GM12801 (cell line): ENCODE results near the gene KEAP1.

Experiments
- TF ChIP-seq, protein P1 (sequence below): IDR thresholded peaks from one replicate; pipeline ENCODE4 v1.5.1; 2011; ENCODE audit warnings: control low read depth; ENCODE audit not compliant: insufficient read length; ENCODE audit errors: extremely low read depth

The KEAP1 gene

DNA sequence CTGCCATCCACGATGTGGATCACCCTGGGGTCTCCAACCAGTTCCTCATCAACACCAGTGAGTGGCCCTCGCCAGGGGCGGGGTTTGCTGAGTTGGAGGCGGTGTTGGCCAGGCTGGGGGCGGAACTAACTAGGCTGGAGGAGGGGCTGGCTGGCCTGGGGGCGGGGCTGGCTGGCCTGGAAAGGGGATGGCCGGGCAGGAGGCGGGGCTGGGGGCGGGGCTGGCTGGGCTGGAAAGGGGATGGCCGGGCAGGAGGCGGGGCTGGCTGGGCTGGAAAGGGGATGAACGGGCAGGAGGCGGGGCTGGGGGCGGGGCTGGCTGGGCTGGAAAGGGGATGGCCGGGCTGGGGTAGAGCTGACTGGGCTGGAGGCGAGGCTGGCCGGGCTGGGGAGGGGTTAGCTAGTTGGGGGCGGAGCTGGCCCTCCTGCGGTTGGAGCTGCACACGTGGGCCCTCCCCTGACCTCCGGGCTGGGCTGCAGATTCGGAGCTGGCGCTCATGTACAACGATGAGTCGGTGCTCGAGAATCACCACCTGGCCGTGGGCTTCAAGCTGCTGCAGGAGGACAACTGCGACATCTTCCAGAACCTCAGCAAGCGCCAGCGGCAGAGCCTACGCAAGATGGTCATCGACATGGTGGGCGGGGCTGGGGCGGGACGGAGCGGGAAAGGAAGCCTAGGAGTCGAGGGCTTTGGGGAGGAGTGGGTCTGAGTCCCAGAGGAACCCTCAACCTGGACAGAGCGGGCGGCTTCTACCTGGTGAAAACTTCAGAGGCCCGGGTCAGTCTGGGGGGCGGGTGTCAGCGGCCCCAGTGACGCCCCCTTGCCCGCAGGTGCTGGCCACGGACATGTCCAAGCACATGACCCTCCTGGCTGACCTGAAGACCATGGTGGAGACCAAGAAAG, 41.9 kb downstream of the KEAP1 start:
- TF ChIP-seq, protein P1, sequence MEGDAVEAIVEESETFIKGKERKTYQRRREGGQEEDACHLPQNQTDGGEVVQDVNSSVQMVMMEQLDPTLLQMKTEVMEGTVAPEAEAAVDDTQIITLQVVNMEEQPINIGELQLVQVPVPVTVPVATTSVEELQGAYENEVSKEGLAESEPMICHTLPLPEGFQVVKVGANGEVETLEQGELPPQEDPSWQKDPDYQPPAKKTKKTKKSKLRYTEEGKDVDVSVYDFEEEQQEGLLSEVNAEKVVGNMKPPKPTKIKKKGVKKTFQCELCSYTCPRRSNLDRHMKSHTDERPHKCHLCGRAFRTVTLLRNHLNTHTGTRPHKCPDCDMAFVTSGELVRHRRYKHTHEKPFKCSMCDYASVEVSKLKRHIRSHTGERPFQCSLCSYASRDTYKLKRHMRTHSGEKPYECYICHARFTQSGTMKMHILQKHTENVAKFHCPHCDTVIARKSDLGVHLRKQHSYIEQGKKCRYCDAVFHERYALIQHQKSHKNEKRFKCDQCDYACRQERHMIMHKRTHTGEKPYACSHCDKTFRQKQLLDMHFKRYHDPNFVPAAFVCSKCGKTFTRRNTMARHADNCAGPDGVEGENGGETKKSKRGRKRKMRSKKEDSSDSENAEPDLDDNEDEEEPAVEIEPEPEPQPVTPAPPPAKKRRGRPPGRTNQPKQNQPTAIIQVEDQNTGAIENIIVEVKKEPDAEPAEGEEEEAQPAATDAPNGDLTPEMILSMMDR: no peak

DNA sequence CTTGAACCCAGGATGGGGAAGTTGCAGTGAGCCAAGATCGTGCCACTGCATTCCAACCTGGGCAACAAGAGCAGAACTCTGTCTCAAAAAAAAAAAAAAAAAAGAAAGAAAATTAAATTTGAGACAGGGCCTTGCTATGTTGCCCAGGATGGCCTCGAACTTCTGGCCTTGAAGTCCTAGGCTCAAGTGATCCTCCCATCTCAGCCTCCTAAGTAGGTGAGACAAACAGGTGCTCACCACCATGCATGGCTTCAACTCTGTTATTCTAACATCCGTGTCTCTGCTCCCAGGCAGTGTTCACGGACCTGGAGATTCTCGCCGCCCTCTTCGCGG, 42.5 kb downstream of the KEAP1 start:
- TF ChIP-seq, protein P1: no peak

DNA sequence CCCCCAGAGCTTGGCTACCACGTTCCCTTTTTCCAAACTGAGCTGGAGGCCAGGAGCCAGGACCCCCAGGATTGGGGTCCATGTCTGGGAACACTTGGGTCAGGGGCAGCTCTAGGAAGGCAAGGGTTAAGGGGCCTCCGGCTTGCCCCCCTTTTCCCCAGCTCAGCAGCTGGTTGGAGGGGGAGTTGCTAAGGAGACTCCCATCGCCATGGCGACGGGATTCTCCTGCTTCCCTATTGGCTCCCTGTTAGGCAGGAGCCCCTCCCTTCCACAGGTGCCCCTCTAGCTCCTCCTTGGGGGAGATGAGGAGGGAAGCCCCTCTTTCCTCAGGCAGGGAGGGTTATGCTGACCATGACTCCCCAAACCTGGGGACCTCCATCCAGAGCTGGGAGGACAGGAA, 48.9 kb downstream of the KEAP1 start:
- TF ChIP-seq, protein P1: no peak

DNA sequence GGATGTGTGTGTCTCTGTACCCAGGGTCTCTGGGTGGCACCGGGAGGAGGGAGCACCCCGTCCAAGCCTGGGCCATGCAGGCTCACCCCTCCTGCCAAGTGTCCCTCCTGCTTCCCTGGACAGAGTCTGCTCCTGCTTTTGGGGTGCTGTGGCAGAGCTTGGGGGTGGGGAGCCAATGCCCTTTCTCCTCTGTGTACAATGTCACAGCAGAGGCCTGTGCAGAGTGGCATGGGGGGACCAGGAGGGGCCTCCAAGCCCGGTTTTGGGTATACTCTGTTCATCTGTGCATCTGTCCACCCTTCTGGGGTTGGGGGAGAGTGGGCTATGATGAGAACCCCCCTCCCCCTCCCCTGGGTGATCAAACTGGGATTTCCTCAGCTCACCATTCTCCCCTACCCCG, 49.3 kb downstream of the KEAP1 start:
- TF ChIP-seq, protein P1: no peak

DNA sequence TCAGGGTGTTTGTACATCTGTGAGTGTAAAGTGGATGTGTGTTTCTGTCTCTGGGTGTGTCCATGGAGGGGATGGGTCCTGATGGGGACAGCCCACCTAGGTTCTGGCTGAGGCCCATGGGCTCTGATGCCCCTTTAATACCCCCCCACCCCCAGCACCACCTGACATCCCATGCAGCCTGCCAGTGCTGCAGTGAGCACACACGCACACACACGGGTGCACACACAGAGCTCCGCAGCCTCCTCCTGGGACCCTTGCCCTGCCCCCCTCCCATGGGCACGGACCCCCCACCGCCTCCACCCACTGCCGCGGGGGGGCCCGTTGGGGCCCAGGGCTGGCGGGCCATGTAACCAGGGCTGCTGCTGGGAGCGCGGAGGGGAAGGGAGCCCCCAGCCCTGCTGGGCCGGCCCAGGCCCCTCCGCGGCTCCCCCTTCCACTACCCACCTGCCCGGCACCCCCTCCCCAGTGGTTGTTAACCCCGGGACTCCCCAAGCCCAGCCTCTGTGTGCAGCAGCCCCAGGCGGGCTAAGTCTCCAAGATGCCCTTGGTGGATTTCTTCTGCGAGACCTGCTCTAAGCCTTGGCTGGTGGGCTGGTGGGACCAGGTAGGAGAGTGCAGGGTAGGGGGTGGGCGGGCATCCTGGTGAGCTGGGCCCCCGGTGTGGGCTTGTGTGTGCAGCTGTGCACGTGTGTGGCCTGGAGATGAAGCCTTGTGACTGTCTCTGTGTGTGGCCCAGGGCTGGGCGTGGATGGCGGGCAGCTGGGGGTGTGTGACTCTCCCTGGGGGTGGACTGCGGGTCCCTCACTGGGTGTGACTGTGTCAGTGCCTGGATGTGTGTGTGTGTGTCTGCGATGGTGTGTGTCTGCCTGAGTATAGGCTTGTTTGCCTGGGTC, 50.2 kb downstream of the KEAP1 start:
- TF ChIP-seq, protein P1: no peak

DNA sequence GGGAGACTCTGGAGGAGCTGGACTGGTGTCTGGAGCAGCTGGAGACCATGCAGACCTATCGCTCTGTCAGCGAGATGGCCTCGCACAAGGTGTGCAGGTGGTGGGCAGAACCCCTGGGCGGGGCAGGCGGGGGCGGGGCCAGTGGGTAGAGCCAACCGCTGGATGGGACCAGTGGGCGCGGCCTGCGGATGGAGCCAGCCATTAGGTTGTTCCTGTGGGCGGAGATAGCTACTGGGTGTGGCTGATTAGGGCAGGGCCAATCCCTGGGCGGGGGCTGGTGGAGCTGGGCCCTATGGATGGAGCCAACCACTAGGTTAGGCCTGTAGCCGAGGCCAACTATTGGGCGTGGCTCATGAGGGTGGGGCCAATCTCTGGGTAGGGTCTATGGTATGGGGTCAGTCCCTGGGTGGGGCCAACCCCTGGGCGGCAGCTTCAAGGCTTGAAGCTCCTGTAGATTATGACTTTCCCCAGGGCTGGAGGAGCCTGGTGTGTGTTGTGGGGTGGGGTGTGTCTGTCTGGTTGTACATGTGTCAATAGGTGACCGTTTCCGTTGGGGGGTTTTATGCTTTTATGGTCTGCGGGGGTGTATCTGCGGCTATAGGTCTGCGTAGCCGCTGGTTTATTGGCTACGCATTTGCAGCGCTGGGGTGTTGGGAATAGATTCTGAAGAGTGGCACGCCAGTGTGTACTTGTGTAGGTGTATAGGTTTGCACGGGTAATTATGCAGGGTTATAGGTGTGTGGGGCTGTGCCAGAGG, 52.1 kb downstream of the KEAP1 start:
- TF ChIP-seq, protein P1: no peak
